ENCODE measurements around the gene SAP30L. TPM values are rescaled to one million over a fixed set of nuclear protein-coding genes. Genes with fewer than 3 reads are reported as not detected.

The SAP30L gene
- total and polyA plus RNA-seq, 2 of the 13 experiments (the other 11 are each of a cell fraction or from before 2014, with no cell fraction given): 27.9 to 37.2 TPM

DNA sequence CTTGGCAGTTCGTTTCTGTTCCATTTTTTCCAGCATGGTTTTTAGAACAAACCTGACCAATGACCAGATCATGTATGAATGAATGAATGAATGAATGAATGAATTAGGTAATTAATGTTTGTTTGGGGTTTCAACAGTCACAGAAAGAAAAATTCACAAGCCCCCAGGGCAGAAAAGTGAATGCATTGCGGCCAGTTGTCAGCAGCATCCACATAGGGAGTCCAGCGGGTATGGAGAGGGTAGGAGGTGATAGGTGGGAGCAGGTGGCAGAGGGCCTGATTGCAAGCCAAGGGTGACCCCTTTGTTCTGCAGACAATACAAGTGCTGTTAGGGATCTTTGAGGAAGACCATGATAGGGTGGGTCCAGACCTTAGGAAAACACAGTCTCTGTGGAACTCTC, 49.7 kb upstream of the SAP30L start:
- Histone ChIP-seq H3K4me3 (replicated peaks in 1 of 3; ENCODE audit: insufficient read depth in 1 of 3, low read depth in 2 of 3, low read length in 3 of 3) (no peak overlapping the region), H3K4me2 (ENCODE audit: low read depth, low read length) (no peak overlapping the region), H4K20me1 (ENCODE audit: insufficient read depth, low read length) (no peaks in the 10 kb centered on the region), H3K27ac (ENCODE audit: extremely low read length, insufficient read depth, low read length) (no peak overlapping the region), H3K79me2 (ENCODE audit: insufficient read depth, low read length) (no peaks in the 10 kb centered on the region), H3K9me3 (ENCODE audit: low read length) (no peaks in the 10 kb centered on the region), H3K27me3 (ENCODE audit: control insufficient read depth in 1 of 2, insufficient read depth in 2 of 2, low read length in 2 of 2) (no peaks in the 10 kb centered on the region), H3K36me3 (replicated peaks in 1 of 2; ENCODE audit: control insufficient read depth in 1 of 2, insufficient read depth in 2 of 2, low read length in 2 of 2) (peaks cover 0 to 1% of the 10 kb centered on the region in 2 experiments; a peak in 1 of 5 replicates), H3K4me1 (ENCODE audit: insufficient read depth, low read length) (no peaks in the 10 kb centered on the region), H3K9ac (ENCODE audit: insufficient read depth, low read depth, low read length) (no peak overlapping the region), H2AFZ (ENCODE audit: low read length) (no peak overlapping the region)
- DNase-seq (ENCODE audit: low spot score) (no peak), FAIRE-seq (no peak), ATAC-seq (no peak)
- ChIA-PET CTCF (ENCODE audit: low intra/inter-chr PET ratio, low total read pairs) (no interaction called here), POLR2A (no interaction called here)
- in situ Hi-C loops (cut with HindIII; ENCODE audit: extremely low pct_ligation_motif_present, low pct_unique_long_range_greater_than_20kb): loop anchor here (5.0 kb wide), 1 partner anchor 209 kb away; no protein-coding TSS in a partner anchor
- BruUV-seq (replicated peaks): no TSS peak
- intact Hi-C loops (cut with micrococcal nuclease; ENCODE audit: unreplicated experiment): no loop called here
- 93% methylated on average over 3 of the region's 3 CpGs for WGBS (ENCODE audit: low lambda C conversion rate)
- TF ChIP-seq PHF8 (CRISPR knock-in tag; IDR thresholded peaks at IDR 0.05) (no peak), ZNF530 (CRISPR knock-in tag; IDR thresholded peaks at IDR 0.05; ENCODE audit: low read depth) (no peak), SRY (CRISPR knock-in tag; IDR thresholded peaks at IDR 0.05) (no peak), TBP (CRISPR knock-in tag; IDR thresholded peaks at IDR 0.05) (no peak), RARG (CRISPR knock-in tag; IDR thresholded peaks at IDR 0.05; ENCODE audit: low read depth) (no peak), ZNF446 (CRISPR knock-in tag; IDR thresholded peaks at IDR 0.05) (no peak), ZNF460 (CRISPR knock-in tag; IDR thresholded peaks at IDR 0.05; ENCODE audit: borderline replicate concordance) (no peak), ZNF44 (CRISPR knock-in tag; IDR thresholded peaks at IDR 0.05) (no peak), SRSF1 (optimal IDR thresholded peaks at IDR 0.05; ENCODE audit: low read depth, low read length) (no peak), SKIL (CRISPR knock-in tag; IDR thresholded peaks at IDR 0.05; ENCODE audit: borderline replicate concordance) (no peak), DMAP1 (CRISPR knock-in tag; IDR thresholded peaks at IDR 0.05) (no peak), ZNF691 (CRISPR knock-in tag; IDR thresholded peaks at IDR 0.05; ENCODE audit: borderline replicate concordance, low read depth) (no peak), ZNF614 (CRISPR knock-in tag; IDR thresholded peaks at IDR 0.05; ENCODE audit: borderline replicate concordance) (no peak)
- TF ChIP-seq, protein P1, sequence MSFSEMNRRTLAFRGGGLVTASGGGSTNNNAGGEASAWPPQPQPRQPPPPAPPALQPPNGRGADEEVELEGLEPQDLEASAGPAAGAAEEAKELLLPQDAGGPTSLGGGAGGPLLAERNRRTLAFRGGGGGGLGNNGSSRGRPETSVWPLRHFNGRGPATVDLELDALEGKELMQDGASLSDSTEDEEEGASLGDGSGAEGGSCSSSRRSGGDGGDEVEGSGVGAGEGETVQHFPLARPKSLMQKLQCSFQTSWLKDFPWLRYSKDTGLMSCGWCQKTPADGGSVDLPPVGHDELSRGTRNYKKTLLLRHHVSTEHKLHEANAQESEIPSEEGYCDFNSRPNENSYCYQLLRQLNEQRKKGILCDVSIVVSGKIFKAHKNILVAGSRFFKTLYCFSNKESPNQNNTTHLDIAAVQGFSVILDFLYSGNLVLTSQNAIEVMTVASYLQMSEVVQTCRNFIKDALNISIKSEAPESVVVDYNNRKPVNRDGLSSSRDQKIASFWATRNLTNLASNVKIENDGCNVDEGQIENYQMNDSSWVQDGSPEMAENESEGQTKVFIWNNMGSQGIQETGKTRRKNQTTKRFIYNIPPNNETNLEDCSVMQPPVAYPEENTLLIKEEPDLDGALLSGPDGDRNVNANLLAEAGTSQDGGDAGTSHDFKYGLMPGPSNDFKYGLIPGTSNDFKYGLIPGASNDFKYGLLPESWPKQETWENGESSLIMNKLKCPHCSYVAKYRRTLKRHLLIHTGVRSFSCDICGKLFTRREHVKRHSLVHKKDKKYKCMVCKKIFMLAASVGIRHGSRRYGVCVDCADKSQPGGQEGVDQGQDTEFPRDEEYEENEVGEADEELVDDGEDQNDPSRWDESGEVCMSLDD (CRISPR knock-in tag; IDR thresholded peaks at IDR 0.05; ENCODE audit: borderline replicate concordance): no peak
- TF ChIP-seq, protein P2, sequence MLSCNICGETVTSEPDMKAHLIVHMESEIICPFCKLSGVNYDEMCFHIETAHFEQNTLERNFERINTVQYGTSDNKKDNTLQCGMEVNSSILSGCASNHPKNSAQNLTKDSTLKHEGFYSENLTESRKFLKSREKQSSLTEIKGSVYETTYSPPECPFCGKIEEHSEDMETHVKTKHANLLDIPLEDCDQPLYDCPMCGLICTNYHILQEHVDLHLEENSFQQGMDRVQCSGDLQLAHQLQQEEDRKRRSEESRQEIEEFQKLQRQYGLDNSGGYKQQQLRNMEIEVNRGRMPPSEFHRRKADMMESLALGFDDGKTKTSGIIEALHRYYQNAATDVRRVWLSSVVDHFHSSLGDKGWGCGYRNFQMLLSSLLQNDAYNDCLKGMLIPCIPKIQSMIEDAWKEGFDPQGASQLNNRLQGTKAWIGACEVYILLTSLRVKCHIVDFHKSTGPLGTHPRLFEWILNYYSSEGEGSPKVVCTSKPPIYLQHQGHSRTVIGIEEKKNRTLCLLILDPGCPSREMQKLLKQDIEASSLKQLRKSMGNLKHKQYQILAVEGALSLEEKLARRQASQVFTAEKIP (CRISPR knock-in tag; IDR thresholded peaks at IDR 0.05; ENCODE audit: borderline replicate concordance): no peak
- TF ChIP-seq, protein P3, sequence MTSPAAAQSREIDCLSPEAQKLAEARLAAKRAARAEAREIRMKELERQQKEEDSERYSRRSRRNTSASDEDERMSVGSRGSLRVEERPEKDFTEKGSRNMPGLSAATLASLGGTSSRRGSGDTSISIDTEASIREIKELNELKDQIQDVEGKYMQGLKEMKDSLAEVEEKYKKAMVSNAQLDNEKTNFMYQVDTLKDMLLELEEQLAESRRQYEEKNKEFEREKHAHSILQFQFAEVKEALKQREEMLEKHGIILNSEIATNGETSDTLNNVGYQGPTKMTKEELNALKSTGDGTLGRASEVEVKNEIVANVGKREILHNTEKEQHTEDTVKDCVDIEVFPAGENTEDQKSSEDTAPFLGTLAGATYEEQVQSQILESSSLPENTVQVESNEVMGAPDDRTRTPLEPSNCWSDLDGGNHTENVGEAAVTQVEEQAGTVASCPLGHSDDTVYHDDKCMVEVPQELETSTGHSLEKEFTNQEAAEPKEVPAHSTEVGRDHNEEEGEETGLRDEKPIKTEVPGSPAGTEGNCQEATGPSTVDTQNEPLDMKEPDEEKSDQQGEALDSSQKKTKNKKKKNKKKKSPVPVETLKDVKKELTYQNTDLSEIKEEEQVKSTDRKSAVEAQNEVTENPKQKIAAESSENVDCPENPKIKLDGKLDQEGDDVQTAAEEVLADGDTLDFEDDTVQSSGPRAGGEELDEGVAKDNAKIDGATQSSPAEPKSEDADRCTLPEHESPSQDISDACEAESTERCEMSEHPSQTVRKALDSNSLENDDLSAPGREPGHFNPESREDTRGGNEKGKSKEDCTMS (CRISPR knock-in tag; conservative IDR thresholded peaks at IDR 0.05): no peak
